ENCODE results near the gene CACNB1.
"Not testable (repeated sequence)": the region's sequence is repeated elsewhere in the genome, so short reads cannot be mapped to it uniquely, and the experiment has no call there.

Gene CACNB1

GRCh38 chr17:39150104-39150634 lies 47.3 kb downstream of the CACNB1 start:
- no peak for DNase-seq

- DNase-seq = no peak
These were observed 50.0 kb downstream of the CACNB1 start for GRCh38 chr17:39147221-39148185.

- DNase-seq = no peak
These were observed 51.2 kb downstream of the CACNB1 start for GRCh38 chr17:39146273-39146672.

DNA sequence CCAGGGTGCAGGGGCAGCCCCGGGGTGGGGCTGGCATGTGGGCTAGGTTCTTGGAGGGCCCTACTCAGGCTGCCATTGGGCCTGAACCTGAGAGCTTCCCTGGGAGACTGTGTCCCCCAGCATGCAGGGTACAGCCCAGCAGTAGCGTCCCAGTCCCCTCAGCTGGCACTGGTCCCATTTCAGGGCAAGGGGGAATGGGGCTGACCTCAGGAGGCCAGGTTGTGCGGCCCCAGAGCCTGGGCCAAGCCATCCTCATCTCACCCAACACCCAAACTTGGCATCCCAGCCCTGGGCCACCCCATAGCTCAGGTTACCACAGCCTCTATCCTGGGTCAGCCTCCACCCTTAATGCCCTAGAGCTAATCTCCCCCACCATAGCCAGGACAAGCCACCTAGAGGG lies 52.3 kb downstream of the CACNB1 start:
- no peak for DNase-seq

GRCh38 chr17:39144416-39144840 lies 53.0 kb downstream of the CACNB1 start:
- DNase-seq = no peak

DNA sequence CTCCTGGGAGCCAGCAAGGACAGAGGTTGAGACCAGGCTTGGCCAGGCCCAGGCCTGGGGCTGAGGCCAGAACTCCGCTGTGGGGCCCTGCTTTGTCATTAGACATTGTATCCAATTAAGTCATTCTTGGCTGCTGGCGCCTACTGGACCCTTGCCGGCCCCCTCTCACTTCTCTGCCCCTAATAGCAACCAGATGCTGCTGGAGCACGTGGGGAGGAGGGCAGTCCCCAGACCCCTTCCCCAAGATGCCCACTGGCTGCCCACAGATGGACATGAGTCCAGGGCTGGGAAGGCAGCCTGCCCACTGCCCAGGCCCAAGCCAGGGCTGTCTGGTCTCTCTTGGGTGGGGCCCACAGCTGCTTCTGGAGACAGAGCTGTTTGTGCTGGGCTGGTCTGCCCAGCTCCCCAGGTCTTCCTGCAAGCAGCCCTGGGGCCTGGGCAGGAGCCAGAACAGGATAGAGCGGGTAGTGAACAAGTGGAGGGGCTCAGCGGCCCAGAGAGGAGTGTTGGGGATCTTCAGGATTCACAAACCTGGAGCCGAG lies 53.8 kb downstream of the CACNB1 start:
- no peak for DNase-seq

- no peak for DNase-seq
These were observed 55.4 kb downstream of the CACNB1 start for GRCh38 chr17:39141915-39142664.

GRCh38 chr17:39141294-39141693 lies 56.2 kb downstream of the CACNB1 start:
- DNase-seq = no peak

DNA sequence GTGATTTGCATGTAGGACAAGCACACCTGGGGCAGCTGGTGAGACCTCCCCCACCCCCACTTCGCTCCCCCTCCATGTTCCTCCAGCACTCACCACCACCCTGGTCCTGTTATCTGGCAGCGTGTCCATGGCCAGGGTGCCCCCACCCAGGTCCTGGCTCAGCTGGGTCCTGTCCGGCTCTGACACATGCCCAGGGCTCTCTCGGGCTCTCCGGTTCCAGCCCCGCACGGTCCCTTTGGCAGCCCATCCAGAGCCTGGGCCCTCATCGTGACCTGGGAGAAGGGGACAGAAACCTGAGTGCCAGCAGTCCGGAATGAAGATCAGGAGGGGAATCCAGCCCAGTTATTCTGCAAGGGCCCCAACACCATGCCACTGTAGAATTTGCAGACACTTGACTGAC lies 57.9 kb downstream of the CACNB1 start:
- no peak for DNase-seq

DNA sequence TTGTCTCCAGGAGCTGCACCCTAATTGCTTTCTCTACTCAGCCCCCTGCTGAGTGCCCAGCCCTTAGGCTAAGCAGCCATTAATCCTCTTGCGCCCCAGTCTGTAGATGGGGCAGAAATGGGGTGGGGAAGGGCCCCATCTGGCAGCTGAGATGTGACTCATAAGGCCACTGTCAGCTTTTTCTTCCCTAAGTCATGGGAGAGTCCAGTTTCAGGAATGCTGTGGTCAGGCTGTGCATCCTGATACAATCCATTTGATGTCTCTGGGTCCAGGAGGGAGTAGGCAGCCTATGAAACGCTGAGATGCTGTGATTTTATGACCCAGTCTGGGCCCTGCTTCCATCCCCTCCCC lies 58.3 kb downstream of the CACNB1 start:
- no peak for DNase-seq

- DNase-seq = no peak
These were observed 58.9 kb downstream of the CACNB1 start for GRCh38 chr17:39138431-39139160.

DNA sequence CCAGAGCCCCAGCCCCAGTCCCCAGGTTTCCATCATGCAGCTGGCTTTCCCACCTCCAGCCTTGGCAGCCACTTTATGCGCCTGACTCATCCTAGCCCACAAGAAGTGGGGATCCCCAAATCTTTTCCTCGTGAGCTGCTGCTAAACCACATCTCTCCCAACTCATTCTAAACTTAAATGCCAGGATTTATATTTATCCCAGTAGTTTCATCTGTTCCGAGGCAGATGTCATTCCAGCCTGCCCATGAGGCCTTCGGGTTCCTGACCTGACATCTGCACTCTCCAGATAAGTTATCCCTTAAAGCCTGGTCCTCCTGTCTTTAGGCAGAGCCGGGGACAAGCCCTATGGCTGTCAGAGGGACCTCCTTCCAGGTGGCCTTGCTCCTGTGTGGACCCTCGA lies 62.6 kb downstream of the CACNB1 start:
- no peak for DNase-seq

GRCh38 chr17:39132192-39132610 lies 65.3 kb downstream of the CACNB1 start:
- no peak for DNase-seq

- no peak for DNase-seq
These were observed 65.9 kb downstream of the CACNB1 start for GRCh38 chr17:39131616-39132015.

GRCh38 chr17:39130205-39130604 lies 67.3 kb downstream of the CACNB1 start:
- no peak for DNase-seq

GRCh38 chr17:39129544-39129943 lies 67.9 kb downstream of the CACNB1 start:
- not testable (repeated sequence) for DNase-seq

GRCh38 chr17:39126436-39126835 lies 71.0 kb downstream of the CACNB1 start:
- no peak for DNase-seq

DNA sequence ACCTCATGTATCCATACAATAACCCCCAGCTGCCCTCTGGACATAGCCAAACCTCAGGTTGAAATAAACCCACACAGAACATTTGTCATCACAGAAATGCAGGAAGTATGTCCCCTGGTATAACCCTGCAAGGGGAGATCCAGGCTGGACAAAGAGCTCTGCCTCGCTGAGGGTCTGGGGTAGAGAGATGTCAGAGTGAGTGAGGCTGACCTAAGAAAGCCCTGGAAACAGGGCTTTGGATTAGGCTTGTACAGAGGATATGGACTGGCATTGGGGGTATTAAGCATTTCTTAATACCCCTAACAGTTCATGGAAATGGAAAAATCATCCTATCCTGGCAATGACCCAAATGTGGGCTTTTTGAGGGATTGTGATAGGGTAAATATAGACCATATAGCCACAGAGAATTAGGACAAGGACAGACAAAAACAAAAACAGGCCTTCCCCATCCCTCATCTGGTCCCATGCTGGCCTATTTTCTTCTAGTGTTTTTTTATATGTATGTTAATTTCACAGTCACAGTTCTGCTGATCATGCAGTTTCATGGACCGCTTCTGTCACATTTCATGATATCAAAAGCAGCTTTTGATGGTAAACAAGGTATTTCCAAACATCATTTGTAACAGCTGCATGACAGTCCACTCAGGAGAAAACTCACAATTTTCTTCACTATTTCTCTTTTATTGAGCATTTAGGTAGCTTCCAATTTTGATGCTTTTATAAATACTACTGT lies 72.2 kb downstream of the CACNB1 start:
- no peak for DNase-seq

- no peak for DNase-seq
These were observed 73.8 kb downstream of the CACNB1 start for GRCh38 chr17:39123627-39124026.

All from NCI-H748 treated with DMSO at 0.1 percent for 48 hours (cell line).